GM18498 (cell line): ENCODE results near the gene PTP4A2.

Experiments
- ATAC-seq: cut with Tn5 transposase; IDR thresholded peaks from one replicate; pipeline ENCODE4 v1.9.1; 2021; ENCODE audit warnings: mild to moderate bottlenecking, moderate library complexity; ENCODE audit not compliant: unreplicated experiment

The PTP4A2 gene

GRCh38 chr1:31938184-31938975 is at the start of gene PTP4A2:
TSS of gene PTP4A2 (minus strand) at chr1:31938368. CDS start at chr1:31919065, 19,303 bp downstream.
- peak; percentile 88 for ATAC-seq

- ATAC-seq: no peak
Observed at GRCh38 chr1:31987135-31987619, 49.0 kb upstream of the PTP4A2 start.

DNA sequence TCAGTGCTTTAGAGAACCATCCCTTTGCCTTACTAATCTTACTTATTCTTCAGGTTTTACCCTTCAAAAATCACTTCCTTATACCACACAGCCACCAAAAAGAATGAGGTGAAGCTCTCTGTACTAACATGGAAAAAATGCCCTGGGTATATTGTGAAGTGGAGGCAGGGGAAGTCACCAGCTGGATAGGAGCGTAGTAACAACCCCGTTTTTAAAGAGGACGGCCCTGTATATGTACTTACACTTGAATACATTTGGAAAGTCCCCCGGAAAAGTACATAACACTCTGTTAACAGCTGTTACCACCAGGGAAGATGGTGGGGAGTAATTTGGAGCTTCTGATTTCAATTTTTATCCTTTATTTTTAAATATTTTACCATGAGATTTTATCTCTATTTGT is 47.3 kb upstream of the PTP4A2 start:
- ATAC-seq: no peak

GRCh38 chr1:31984419-31985347 is 46.5 kb upstream of the PTP4A2 start:
- no peak for ATAC-seq

DNA sequence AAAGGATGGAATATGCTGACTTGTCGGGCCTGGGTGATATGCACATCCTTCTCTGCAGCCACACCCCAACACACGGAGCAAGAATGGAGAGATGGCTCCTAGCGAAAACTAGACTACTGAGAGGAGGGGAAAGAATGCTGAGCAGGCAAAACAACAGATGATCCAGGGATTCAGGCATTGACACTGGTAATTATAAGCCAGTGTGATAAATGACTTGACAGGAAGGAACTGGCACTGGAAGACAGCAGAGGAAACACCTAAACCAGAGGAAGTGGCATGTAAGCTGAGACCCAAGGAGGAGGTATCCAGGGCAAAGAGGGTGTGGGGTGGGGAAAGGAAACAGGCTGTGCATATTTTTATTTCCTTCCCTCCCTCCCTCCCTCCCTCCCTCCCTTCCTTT is 43.8 kb upstream of the PTP4A2 start:
- ATAC-seq: no peak

- no peak for ATAC-seq
Observed at GRCh38 chr1:31981456-31981839, 43.3 kb upstream of the PTP4A2 start.

GRCh38 chr1:31980835-31981455 is 42.8 kb upstream of the PTP4A2 start:
- ATAC-seq: no peak

- no peak for ATAC-seq
Observed at GRCh38 chr1:31978843-31979400, 40.8 kb upstream of the PTP4A2 start.

DNA sequence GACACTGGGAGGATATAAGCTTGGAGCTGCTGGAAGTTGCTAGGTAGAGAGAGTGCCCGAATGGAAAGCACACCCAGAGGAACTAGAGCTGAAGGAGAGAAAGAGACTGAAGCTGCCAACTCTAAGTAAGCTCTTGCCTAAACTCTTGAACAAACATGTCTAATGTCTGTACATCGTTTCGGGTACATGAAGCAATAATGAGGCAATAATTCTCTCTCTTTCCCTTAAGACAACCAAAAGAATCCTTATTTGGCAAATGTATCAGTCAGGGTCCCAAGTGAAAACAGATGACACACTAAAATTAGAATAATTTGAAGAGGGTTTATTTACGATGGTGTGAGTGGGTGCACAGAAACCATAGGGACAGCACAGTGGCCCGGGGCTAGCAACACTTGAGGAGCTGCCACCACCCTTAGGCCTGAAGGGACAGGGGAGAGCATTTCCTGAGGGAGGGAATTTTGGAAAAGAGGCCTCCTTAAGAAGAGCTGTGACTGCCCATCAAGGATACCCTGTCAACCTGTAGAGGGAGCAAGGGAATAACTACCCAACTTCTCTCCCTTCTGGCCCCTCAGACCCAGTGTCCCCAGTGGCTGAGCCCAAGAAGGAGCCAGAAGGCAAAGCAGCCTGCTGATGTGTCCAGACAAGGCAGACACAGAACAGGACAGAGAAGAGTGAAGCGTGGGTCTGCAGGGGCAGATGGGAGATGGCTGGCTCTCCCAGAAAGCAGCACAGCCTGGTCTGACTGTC is 39.4 kb upstream of the PTP4A2 start:
- ATAC-seq: no peak

DNA sequence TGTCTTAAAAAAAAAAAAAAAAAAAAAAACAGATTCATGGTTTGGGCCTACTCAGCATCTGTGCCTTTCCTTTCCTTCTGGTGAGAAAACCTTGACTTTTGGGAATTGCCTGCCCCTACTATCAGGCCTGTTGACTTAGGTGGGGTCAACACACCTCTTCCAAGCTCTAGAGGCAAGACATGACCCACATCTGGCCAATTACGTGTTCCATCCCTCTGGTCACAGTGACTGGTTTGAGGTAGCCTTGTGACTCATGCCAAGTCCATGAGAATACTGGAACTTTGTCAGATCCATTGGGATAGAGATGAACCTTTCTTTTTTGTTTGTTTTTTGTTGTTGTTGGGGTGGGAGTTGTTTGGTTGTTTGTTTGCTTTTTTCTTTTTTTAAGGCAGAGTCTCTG is 38.2 kb upstream of the PTP4A2 start:
- ATAC-seq: no peak

- ATAC-seq: no peak
Observed at GRCh38 chr1:31970873-31971272, 32.7 kb upstream of the PTP4A2 start.

DNA sequence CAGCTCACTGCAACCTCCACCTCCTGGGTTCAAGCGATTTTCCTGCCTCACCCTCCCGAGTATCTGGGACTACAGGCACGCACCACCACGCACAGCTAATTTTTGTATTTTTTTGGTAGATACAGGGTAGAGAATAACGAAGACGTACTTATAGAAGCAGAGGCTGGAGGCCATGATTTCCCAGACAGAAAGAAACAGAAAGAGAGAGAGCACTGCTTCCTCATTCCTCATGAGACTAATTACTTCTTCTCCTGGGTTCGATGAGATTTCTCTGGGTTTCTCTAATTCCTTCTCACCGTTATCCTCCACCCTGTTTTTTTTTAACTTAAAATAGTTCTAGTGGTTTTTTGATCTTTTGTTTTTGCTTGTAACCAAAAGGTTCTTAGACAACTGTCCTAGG is 23.4 kb upstream of the PTP4A2 start:
- no peak for ATAC-seq

GRCh38 chr1:31959521-31960340 is 21.6 kb upstream of the PTP4A2 start:
- ATAC-seq: no peak

- no peak for ATAC-seq
Observed at GRCh38 chr1:31957701-31958674, 19.8 kb upstream of the PTP4A2 start.

GRCh38 chr1:31955917-31956736 is 18.0 kb upstream of the PTP4A2 start:
- peak; percentile 76 for ATAC-seq

GRCh38 chr1:31954607-31955283 is 16.6 kb upstream of the PTP4A2 start:
- ATAC-seq: no peak

DNA sequence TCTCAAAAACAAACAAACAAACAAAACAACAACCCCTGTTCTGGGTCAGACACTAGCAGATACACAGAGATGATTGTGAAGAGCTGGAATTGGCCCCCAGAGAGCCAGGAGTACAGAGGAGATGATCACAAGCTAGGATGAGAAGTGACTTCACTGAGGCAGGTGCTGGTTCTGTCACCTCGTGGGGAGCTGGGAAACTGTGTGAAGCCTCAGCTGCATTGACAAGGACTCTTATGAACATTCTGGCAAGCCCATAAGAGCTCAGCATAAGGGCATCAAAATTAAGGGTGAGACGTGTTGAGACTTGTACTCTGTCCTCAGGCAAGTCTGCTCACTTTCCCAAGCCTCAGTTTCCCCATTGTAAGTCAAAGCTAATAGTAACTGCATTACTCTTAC is 14.7 kb upstream of the PTP4A2 start:
- no peak for ATAC-seq
